MG63 (cell line): ENCODE data around the gene PLEKHO1. TPM values are rescaled to one million over a fixed set of nuclear protein-coding genes. Genes with fewer than 3 reads are reported as not detected.

Experiments used
- DNase-seq: peaks from one replicate; pipeline ENCODE4 v3.0.0-alpha.2; 2020
- H3K27me3 ChIP-seq: fragments of 250-450 bp; sonication (Bioruptor Pico); 2 replicates; pipeline ENCODE4 v1.5.1; 2020; ENCODE audit warnings: mild to moderate bottlenecking, moderate library complexity
- H3K36me3 ChIP-seq: fragments of 250-450 bp; sonication (Bioruptor Pico); 2 replicates; pipeline ENCODE4 v1.5.1; 2020; ENCODE audit warnings: mild to moderate bottlenecking, moderate library complexity
- H3K4me3 ChIP-seq: fragments of 250-450 bp; sonication (Bioruptor Pico); 2 replicates; pipeline ENCODE4 v1.5.1; 2020; ENCODE audit warnings: mild to moderate bottlenecking, moderate library complexity
- H3K9me3 ChIP-seq: fragments of 250-450 bp; sonication (Bioruptor Pico); 2 replicates; pipeline ENCODE4 v1.5.1; 2020; ENCODE audit warnings: mild to moderate bottlenecking, moderate library complexity
- total RNA-seq: library from RNA; depleted of rRNA; stranded (reverse); fragments of >200 nt; shearing (Covaris generic); gene quantifications from 2 replicates; pipeline ENCODE4 v1.2.3, GENCODE V29; 2014; ENCODE audit warnings: low replicate concordance

Gene PLEKHO1
- total RNA-seq, 1 experiment from 2014 or later, result 15.8 TPM

DNA sequence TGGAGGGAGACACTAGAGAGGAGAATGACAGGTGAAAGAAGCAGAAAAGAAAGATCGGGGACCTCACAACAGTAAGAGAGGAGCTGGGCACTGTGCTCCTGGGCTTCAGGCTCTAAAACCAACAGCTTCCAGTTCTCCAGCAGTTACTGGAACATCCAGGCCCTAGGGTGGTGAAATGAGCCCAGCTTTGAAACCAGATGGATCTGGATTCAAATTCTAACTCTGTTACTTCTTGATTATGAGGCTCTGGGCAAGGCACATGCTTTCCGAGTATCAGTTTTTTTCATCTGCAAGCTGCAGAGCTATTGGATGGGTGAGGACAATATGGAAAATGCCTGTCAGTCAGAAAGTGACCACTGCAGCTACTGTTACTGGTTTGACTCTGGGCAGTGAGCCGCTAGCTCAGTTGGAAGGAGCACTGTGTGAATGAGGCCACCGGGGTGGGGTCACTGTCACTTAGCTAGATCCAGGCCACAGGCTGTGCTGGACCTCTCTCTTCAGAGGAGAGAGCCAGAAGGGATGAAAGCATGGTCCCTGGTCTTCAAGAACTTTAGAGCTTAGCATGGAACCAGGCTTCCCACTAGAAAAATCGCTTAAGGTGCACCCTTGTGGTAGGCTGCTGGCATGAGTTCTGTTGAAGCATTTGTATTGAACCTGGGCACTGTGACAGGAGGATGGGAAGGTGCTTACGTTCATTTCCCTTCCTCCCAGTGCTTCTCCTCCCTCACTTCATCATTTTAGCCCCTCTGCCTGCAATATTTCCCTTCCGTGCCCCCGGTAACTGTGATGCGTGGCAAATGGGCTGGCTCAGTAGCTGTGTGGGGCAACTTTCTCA is 12.2 kb downstream of the PLEKHO1 start:
- H3K9me3 ChIP-seq, result no peaks in the 10 kb centered on the region
- peaks cover 10% of the 10 kb centered on the region for H3K36me3 ChIP-seq
- no peaks in the 10 kb centered on the region for H3K27me3 ChIP-seq
- no peak overlapping the region for H3K4me3 ChIP-seq
- no peak for DNase-seq

DNA sequence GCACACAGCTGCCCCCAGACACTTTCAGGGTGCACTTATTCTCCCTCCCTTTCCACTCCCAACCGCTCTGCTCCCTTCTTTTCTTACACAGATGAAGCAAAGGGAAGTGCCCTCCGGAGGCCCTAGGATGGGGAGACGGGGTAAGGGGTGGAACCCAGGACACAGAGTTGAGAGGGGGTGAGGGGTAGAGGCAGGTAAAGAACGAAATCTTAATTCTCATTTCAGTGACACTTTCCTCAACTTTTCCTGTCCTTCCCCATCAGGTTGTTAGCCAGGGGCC is 12.8 kb downstream of the PLEKHO1 start:
- Histone ChIP-seq H3K36me3 (peaks cover 8% of the 10 kb centered on the region), H3K4me3 (no peak overlapping the region), H3K9me3 (no peaks in the 10 kb centered on the region), H3K27me3 (no peaks in the 10 kb centered on the region)
- DNase-seq, result no peak

DNA sequence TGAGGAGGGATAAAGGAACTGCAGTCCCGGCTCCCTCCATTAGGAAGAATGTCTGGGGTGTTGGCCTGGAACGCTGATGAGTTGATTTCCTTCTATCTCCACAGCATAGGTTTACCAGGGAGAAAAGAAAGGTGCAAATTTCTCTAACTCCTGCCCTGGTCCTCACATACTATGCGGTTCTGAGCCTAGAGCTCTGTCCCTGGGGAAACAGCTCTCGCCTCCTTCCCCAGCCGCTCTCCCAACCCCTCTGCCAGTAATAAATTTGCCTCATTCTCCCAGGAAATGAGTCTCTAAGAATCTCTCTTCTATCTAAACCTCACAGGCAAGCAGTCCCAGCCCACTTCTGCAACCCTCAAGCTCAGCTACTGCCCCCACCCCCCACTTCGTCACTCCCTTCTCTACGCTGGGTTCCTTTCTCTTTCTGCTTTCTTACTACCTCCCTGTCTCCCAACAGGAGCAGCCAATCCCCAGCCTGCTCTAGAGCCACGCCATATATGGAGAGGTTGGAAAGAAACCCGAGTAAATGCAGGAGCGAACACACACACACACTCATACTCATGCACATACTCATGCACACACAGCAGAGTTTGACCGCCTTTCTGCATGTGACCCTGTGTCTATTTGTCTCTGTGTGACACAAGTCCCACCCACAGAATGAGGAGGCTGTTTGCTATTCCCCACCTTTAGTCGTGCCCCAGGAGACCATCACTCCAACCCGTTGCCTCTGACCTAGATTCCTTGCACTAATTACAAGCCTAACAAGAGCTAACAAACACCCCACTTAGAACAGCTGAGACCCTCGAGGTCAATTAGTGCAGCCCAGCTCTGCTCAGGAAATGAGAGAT is 13.4 kb downstream of the PLEKHO1 start:
- Histone ChIP-seq H3K36me3 (peaks cover 4% of the 10 kb centered on the region), H3K9me3 (no peaks in the 10 kb centered on the region), H3K4me3 (no peak overlapping the region), H3K27me3 (no peaks in the 10 kb centered on the region)
- peak; percentile 41 for DNase-seq

DNA sequence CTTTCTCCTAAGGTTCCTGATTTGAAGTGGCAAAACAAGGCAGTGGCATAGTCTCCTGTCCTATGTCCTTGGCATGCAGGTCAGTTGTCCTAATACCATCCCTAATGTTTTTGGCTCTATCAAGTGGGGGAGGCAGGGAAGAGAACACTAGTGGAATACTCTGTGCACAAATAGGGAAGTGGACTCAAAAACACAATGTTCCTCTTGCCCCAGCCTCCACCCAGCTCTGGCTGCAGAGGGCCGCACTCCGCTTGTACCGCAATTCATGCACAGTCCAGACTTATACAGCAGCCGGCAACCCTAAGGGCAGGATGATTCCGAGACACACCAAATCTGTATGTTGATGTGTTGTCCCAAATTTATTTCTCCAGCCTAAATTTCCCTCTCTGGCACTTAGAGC is 14.5 kb downstream of the PLEKHO1 start:
- Histone ChIP-seq H3K9me3 (no peaks in the 10 kb centered on the region), H3K36me3 (peaks cover 2% of the 10 kb centered on the region; the same call in 1 of the 2 replicates), H3K27me3 (no peaks in the 10 kb centered on the region), H3K4me3 (no peak overlapping the region)
- DNase-seq, result no peak

DNA sequence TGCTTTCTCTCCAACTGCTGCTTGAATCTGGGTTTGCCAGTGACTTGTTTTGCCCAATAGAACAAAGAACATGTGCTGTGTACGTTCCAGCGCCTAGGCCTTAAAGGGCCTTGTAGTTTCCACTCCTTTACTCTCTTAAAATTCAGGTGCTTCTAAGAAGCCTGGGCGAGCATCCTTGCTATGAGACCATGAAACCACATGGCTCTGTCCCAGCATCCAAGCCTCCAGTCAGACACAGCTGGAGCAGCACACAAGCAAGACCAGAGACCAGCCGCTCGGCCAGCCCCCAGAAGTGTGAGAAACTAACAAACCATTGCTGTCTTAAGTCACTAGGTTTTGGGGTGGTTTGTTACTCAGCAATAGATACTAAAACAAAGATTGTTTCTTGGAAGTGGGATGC is 15.1 kb downstream of the PLEKHO1 start:
- Histone ChIP-seq H3K9me3 (no peaks in the 10 kb centered on the region), H3K27me3 (no peaks in the 10 kb centered on the region), H3K4me3 (no peak overlapping the region), H3K36me3 (peaks cover 2% of the 10 kb centered on the region; the same call in 1 of the 2 replicates)
- no peak for DNase-seq

DNA sequence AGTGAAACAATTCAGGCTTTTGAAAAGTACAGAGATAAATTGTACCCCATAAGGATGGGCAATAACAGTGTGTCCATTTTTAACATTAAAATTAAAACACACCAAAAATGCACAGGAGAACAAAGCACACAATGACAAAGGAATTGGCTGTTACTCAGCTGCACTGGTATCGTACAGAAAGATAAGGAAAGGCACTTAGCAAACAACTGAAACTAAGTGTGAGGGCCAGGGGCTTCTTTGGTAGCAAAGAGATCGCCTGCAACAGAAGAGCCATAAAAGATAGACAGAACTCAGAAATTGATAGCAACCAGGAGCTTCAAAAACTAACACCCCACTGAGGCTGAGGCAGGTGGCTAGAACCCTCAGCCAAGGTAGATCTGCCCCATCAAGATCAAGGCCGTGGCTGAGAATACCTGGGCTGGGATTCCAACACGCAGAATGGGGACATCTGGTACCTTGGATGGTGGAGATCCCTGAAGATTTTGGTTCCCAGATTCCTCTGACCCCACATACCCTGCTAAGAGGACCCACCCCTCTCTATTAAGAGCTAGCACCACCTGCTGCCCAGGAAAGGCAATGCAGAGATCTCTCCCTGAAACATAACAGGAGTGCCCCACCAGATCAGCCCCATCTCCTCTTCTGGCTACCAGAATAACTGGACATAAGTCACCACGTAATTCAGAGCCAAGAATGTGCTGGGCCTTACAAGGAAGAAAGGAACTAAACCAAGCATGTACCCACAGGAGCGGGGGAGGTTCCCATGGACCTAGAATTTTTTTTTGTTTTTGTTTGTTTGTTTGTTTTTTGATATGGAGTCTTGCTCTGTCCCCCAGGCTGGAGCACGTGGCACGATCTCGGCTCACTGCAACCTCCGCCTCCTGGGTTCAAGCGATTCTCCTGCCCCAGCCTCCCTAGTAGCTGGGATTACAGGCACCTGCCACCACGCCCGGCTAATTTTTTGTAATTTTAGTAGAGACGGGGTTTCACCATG is 16.2 kb downstream of the PLEKHO1 start:
- Histone ChIP-seq H3K27me3 (no peaks in the 10 kb centered on the region), H3K9me3 (no peaks in the 10 kb centered on the region), H3K4me3 (no peak overlapping the region), H3K36me3 (no peaks in the 10 kb centered on the region)
- peak; percentile 44 for DNase-seq

DNA sequence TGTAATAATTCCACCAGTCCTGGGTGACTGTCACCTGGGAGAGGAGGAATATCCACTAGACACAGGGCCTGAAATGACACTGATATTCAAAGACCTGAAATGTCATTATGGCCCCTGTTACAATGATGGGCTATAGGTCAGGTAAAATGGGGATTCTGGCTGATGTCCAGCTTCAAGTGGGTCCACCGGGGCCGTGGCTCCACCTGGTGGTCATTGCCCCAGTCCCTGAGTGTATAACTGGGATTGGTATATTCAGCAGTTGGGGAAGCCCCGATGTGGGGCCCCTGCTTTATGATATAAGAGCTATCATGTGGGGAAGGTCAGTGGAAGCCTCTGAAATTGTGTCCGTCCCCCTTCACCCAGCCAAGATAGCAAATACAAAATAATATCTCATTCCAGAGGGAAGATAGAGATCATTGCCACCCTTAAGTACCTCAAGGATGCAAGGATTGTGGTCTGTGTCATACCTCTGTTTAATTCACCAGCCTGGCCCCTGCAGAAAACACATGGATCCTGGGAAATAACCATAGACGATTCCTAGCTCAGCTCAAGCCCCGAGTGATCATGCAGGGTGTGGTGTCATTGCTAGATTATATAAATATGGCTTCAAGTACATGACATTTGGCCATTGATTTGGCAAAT is 19.4 kb downstream of the PLEKHO1 start:
- DNase-seq, result peak; percentile 52
- no peak overlapping the region for H3K4me3 ChIP-seq

DNA sequence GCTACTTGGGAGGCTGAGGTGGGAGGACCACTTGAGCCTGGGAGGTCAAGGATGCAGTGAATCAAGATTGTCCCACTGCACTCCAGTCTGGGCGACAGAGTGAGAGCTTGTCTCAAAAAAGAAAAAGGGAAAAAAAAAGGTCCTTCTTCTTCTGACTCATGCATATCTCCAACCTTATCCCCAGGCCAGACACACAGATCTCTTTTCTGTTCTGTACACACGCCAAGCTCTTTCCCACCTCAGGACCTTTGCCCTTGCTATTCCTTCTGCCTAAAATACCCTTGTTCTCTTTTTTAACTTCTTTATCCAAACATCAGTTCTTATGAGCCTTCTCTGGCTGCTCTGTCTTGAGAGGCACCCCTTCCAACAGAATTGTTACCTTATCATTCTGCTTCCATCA is 22.1 kb downstream of the PLEKHO1 start:
- no peak for DNase-seq
- no peaks in the 10 kb centered on the region for H3K36me3 ChIP-seq
- H3K9me3 ChIP-seq, result no peaks in the 10 kb centered on the region
- H3K27me3 ChIP-seq, result no peaks in the 10 kb centered on the region
- H3K4me3 ChIP-seq, result no peak overlapping the region

More for the DNA sequence above, 19.4 kb downstream of the PLEKHO1 start:
- Histone ChIP-seq H3K27me3 (no peaks in the 10 kb centered on the region), H3K36me3 (no peaks in the 10 kb centered on the region), H3K9me3 (no peaks in the 10 kb centered on the region)

DNA sequence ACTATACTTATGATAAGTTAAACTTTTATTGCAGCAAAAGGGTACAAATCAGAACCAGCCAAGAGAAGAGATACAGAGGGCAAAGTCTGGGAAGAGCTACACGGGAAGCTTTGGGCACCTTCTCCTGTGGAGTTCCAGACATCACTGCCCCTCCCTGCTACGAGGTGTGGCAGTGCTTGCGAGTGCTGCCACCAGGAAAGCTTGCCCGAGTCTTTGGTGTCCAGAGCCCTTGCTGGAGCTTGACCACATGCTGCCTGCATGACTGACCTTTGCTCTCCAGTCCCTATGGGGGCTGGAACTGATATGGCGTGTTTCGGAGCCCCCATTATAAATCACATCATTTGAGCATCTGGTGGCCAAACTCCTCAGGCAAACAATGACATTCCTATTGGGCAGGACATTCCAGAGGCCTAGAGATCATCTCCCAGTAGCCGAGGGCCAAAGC is 23.4 kb downstream of the PLEKHO1 start:
- Histone ChIP-seq H3K27me3 (no peaks in the 10 kb centered on the region), H3K36me3 (no peaks in the 10 kb centered on the region), H3K9me3 (no peaks in the 10 kb centered on the region), H3K4me3 (no peak overlapping the region)
- DNase-seq, result no peak

DNA sequence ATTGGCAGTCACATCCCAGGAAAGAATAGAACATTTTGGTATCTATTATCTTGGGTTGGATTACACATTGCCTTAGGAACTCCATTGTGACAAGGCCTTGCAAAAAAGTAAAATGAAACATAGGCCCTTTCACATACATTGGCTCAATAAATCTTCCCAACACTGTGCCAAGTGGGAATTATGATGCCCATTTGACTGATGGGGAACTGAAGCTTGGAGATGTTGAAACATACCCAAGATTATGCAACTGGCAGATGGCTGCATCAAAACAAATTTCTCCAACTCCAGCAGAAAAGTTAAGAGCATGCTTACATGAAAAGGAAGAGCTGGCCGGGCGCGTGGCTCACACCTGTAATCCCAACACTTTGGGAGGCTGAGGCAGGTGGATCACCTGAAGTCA is 26.9 kb downstream of the PLEKHO1 start:
- DNase-seq, result no peak
- no peaks in the 10 kb centered on the region for H3K9me3 ChIP-seq

DNA sequence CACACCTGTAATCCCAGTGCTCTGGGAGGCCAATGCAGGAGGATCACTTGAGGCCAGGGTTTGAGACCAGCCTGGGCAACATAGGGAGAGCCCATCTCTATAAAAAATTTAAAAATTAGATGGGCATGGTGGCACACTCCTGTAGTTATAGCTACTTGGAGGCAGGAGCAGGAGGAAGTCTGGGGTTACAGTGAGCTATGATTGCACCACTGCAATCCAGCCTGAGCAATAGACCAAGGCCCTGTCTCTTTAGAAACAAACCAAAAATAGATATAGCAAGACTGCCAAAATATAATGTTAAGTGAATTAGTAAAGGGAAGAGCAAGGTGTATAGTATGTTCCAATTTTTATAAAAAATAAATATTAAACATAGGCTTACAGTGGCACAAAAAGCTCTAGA is 28.8 kb downstream of the PLEKHO1 start:
- no peaks in the 10 kb centered on the region for H3K9me3 ChIP-seq
- H3K4me3 ChIP-seq, result no peak overlapping the region
- no peaks in the 10 kb centered on the region for H3K27me3 ChIP-seq
- no peaks in the 10 kb centered on the region for H3K36me3 ChIP-seq
- DNase-seq, result no peak

More for the DNA sequence above, 26.9 kb downstream of the PLEKHO1 start:
- no peak overlapping the region for H3K4me3 ChIP-seq
- H3K27me3 ChIP-seq, result no peaks in the 10 kb centered on the region
- no peaks in the 10 kb centered on the region for H3K36me3 ChIP-seq

DNA sequence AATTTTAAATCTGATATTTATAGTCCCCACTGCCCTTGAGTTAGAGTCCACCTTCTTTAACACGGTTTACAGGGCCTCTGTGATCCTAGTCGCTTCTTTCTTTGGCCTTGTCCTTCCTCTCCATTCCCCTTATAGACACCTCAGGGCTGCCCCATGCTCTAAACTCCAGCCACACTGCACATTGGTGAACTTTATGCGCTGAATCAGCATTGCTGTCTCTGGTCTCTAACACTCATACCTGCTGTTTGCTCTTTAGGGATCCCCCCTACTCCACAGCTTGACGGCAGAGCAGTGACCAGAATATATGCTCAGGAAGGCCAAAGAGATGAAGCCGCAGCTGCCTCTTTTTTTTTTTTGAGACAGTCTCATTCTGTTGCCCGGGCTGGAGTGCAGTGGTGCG is 30.2 kb downstream of the PLEKHO1 start:
- H3K36me3 ChIP-seq, result no peaks in the 10 kb centered on the region
- H3K9me3 ChIP-seq, result no peaks in the 10 kb centered on the region
- DNase-seq, result no peak
- H3K27me3 ChIP-seq, result no peaks in the 10 kb centered on the region
- H3K4me3 ChIP-seq, result no peak overlapping the region

DNA sequence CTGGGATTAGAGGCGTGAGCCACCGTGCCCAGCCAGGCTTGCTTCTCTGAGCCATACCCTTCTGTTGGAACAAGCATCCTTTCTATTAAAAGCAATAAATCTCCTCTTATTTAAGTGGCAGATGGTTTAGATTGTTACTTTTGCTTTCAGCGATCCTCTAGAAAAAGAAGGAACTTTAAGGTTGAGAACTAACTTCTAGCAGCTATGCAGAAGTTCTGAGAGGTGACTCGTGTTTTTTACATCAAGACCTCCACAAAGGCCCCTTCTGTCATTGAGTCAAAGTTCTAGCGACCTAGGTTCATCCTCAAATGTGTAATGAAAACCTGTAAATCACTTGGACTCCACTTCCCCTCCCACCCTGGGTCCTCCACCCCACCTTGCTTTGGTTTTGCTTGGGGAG is 30.8 kb downstream of the PLEKHO1 start:
- H3K36me3 ChIP-seq, result no peaks in the 10 kb centered on the region
- no peaks in the 10 kb centered on the region for H3K9me3 ChIP-seq
- DNase-seq, result no peak
- no peak overlapping the region for H3K4me3 ChIP-seq
- H3K27me3 ChIP-seq, result no peaks in the 10 kb centered on the region

DNA sequence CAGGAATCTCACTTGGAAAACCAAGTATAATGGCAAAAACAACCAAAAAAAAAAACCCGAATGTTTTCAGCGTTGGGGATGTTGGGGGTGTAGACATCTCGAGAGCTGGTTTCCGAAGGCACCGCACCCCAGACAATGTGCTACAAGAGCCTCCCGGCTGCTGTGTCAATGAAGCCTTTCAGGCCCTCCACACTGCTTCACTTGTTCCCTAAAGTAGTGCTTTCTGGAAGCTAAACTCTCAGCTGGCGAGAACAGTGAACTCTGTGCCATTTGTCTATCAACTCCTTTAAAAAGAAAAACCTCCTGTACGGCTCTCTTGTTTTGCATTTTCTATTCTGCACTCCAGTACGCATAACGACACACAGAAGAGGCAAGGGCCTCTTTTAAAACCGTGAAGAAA is 32.5 kb downstream of the PLEKHO1 start:
- no peaks in the 10 kb centered on the region for H3K27me3 ChIP-seq
- no peak overlapping the region for H3K4me3 ChIP-seq
- H3K36me3 ChIP-seq, result no peaks in the 10 kb centered on the region
- no peaks in the 10 kb centered on the region for H3K9me3 ChIP-seq
- no peak for DNase-seq

DNA sequence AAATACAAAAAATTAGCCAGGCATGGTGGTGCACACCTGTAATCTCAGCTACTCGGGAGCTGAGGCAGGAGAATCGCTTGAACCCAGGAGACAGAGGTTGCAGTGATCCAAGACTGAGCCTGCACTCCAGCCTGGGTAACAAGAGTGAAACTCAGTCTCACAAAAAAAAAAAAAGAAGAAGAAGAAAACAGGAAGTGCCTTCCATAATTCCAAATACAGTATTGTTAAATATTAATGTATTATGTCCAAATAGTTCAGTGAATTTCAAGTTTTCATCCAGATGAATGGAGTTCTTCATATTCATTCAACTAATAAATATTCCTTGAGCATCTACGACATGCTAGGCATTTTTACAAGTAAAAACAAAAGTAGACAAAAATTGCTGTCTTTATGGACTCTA is 33.3 kb downstream of the PLEKHO1 start:
- no peak for DNase-seq
- no peak overlapping the region for H3K4me3 ChIP-seq
- no peaks in the 10 kb centered on the region for H3K36me3 ChIP-seq
- H3K27me3 ChIP-seq, result no peaks in the 10 kb centered on the region
- no peaks in the 10 kb centered on the region for H3K9me3 ChIP-seq

DNA sequence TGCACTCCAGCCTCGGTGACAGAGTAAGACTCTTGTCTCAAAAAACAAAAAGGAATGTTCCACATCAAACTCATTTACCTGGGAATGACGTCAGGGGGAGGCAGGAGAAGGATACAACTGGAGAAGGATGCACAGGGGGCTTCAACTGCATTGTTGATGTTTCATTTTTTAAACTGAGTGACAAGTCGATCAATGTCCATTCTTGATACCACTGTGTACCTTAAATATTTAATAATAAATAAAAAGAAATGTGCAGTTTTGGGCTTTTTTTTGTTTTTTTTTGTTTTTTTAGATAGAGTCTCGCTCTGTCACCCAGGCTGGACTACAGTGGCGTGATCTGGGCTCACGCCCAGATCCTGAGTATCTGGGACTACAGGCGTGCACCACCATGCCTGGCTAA is 35.8 kb downstream of the PLEKHO1 start:
- DNase-seq, result no peak
- Histone ChIP-seq H3K27me3 (no peaks in the 10 kb centered on the region), H3K36me3 (no peaks in the 10 kb centered on the region), H3K9me3 (no peaks in the 10 kb centered on the region), H3K4me3 (no peak overlapping the region)
